Neural crest cell (in vitro differentiated cells): Measurements from ENCODE around the gene IGF2BP2. TPM values are rescaled to one million over a fixed set of nuclear protein-coding genes. Genes with fewer than 3 reads are reported as not detected.

Experiments used
- DNase-seq: peaks from one replicate; pipeline ENCODE4 v3.0.0; 2021; ENCODE audit warnings: low read depth, mixed read lengths, low spot score
- H3K27ac Mint-ChIP-seq: one replicate; pipeline ENCODE4 v1.8.0; 2021; ENCODE audit warnings: mild to moderate bottlenecking, mixed read lengths; ENCODE audit not compliant: unreplicated experiment
- H3K27me3 Mint-ChIP-seq: 2 replicates; pipeline ENCODE4 v1.8.0; 2021; ENCODE audit warnings: low read depth, mild to moderate bottlenecking, mixed read lengths
- H3K36me3 Mint-ChIP-seq: 2 replicates; pipeline ENCODE4 v1.8.0; 2021; ENCODE audit warnings: low read depth, mild to moderate bottlenecking, mixed read lengths
- H3K4me1 Mint-ChIP-seq: 2 replicates; pipeline ENCODE4 v1.8.0; 2021; ENCODE audit warnings: mixed read lengths
- H3K4me3 Mint-ChIP-seq: one replicate; pipeline ENCODE4 v1.8.0; 2021; ENCODE audit warnings: mild to moderate bottlenecking, mixed read lengths
- H3K9me3 Mint-ChIP-seq: 2 replicates; pipeline ENCODE4 v1.8.0; 2021; ENCODE audit warnings: mixed read lengths
- CTCF ChIP-seq: fragments of 200-600 bp; sonication (generic); conservative IDR thresholded peaks from 2 replicates; pipeline ENCODE4 v1.5.0; 2021; ENCODE audit warnings: antibody characterized with exemption, mild to moderate bottlenecking
- total RNA-seq: library from RNA; stranded (reverse); gene quantifications from 2 replicates; pipeline ENCODE4 v1.2.1, GENCODE V29; 2021

IGF2BP2 gene
- total RNA-seq, 1 donor from 2014 or later, result 141 TPM

GRCh38 chr3:185693985-185694653 is 130.7 kb downstream of the IGF2BP2 start:
- no peaks in the 10 kb centered on the region for H3K9me3 Mint-ChIP-seq
- H3K4me3 Mint-ChIP-seq, result no peak overlapping the region
- peaks cover 9% of the 10 kb centered on the region for H3K36me3 Mint-ChIP-seq
- DNase-seq, result no peak
- no peaks in the 10 kb centered on the region for H3K27me3 Mint-ChIP-seq
- H3K27ac Mint-ChIP-seq, result no peak overlapping the region
- H3K4me1 Mint-ChIP-seq, result peaks cover 28% of the 10 kb centered on the region
- no peak for TF ChIP-seq CTCF

- peaks cover 28% of the 10 kb centered on the region for H3K4me1 Mint-ChIP-seq
- no peaks in the 10 kb centered on the region for H3K9me3 Mint-ChIP-seq
- peaks cover 17% of the 10 kb centered on the region for H3K36me3 Mint-ChIP-seq
- no peak for TF ChIP-seq CTCF
- H3K27me3 Mint-ChIP-seq, result no peaks in the 10 kb centered on the region
- DNase-seq, result no peak
- no peak overlapping the region for H3K4me3 Mint-ChIP-seq
- H3K27ac Mint-ChIP-seq, result no peak overlapping the region
Measured at GRCh38 chr3:185691622-185692021, 133.2 kb downstream of the IGF2BP2 start.

GRCh38 chr3:185687271-185687878 is 137.5 kb downstream of the IGF2BP2 start:
- peaks cover 16% of the 10 kb centered on the region for H3K4me1 Mint-ChIP-seq
- H3K27me3 Mint-ChIP-seq, result no peaks in the 10 kb centered on the region
- peaks cover 2% of the 10 kb centered on the region for H3K9me3 Mint-ChIP-seq
- no peak overlapping the region for H3K4me3 Mint-ChIP-seq
- TF ChIP-seq CTCF, result no peak
- no peak for DNase-seq
- H3K36me3 Mint-ChIP-seq, result peaks cover 36% of the 10 kb centered on the region
- H3K27ac Mint-ChIP-seq, result no peak overlapping the region

GRCh38 chr3:185685231-185686035 is 139.4 kb downstream of the IGF2BP2 start:
- no peak for DNase-seq
- no peak for TF ChIP-seq CTCF
- H3K27ac Mint-ChIP-seq, result no peak overlapping the region
- H3K9me3 Mint-ChIP-seq, result peaks cover 3% of the 10 kb centered on the region
- peaks cover 43% of the 10 kb centered on the region for H3K36me3 Mint-ChIP-seq
- H3K4me1 Mint-ChIP-seq, result peaks cover 16% of the 10 kb centered on the region
- H3K27me3 Mint-ChIP-seq, result no peaks in the 10 kb centered on the region
- no peak overlapping the region for H3K4me3 Mint-ChIP-seq

- Mint-ChIP-seq H3K27ac (no peak overlapping the region), H3K36me3 (peaks cover 56% of the 10 kb centered on the region), H3K4me1 (peaks cover 6% of the 10 kb centered on the region), H3K9me3 (peaks cover 9% of the 10 kb centered on the region), H3K27me3 (no peaks in the 10 kb centered on the region), H3K4me3 (no peak overlapping the region)
- TF ChIP-seq CTCF, result no peak
- DNase-seq, result no peak
Measured at GRCh38 chr3:185680231-185680630, 144.6 kb downstream of the IGF2BP2 start.
